HG03064 (cell line): ENCODE results near the gene RECQL.
"Not testable (repeated sequence)": the region's sequence is repeated elsewhere in the genome, so short reads cannot be mapped to it uniquely, and the experiment has no call there.

Experiments
- ATAC-seq: cut with Tn5 transposase; IDR thresholded peaks from one replicate; pipeline ENCODE4 v1.9.1; 2021; ENCODE audit warnings: low read depth; ENCODE audit not compliant: unreplicated experiment

Gene RECQL

GRCh38 chr12:21434699-21435098, 66.7 kb downstream of the RECQL start:
- ATAC-seq: no peak

- ATAC-seq: no peak
These were observed 67.9 kb downstream of the RECQL start for GRCh38 chr12:21433525-21433924.

GRCh38 chr12:21429994-21430393, 71.4 kb downstream of the RECQL start:
- ATAC-seq: no peak

- ATAC-seq: no peak
These were observed 73.2 kb downstream of the RECQL start for GRCh38 chr12:21428241-21428640.

- ATAC-seq: not testable (repeated sequence)
These were observed 82.3 kb downstream of the RECQL start for GRCh38 chr12:21419009-21419699.
